ENCODE results near the gene INHBB.
"Not testable (repeated sequence)": the region's sequence is repeated elsewhere in the genome, so short reads cannot be mapped to it uniquely, and the experiment has no call there.

INHBB gene

GRCh38 chr2:120316528-120317179 lies 29.3 kb upstream of the INHBB start:
- DNase-seq: no peak

DNA sequence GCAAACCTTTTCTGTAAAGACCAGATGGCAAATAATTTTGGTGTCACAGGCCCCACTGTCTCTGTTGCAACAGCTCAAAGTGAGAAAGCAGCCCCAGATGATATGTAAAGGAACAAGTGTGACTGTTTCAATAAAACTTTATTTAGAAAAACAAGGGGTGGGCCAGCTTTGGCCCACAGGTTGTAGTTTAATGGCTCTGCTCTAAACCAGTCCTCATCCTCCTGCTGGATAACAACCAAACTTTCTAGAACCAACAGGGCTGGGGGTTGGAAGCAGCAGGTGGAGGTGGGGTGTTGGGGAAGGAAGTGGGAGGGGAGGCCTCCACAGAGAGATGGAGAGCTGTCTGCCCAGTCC lies 28.8 kb upstream of the INHBB start:
- peak; percentile 80 for DNase-seq

GRCh38 chr2:120317916-120318315 lies 28.0 kb upstream of the INHBB start:
- DNase-seq: no peak

DNA sequence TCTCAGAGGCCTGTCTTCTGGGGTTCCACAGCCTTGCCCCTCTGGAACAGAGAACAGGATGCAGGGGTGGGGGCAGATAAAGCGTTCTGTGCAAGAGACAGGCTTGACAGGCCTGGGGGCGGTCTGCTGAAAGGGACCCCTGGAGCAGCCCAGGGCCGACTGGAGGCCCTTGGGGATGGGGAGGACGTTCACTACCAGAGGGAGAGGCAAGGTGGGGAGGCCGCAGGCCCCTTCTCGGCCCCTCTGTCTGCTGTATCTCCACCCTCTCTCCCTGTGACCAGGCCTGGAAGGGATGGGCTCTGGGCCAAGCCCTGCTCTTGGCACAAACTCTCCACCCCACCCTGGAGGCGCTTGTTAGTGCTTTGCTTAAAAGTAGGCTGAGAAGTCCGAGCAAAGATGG lies 27.3 kb upstream of the INHBB start:
- no peak for DNase-seq

GRCh38 chr2:120319123-120319522 lies 26.8 kb upstream of the INHBB start:
- no peak for DNase-seq

DNA sequence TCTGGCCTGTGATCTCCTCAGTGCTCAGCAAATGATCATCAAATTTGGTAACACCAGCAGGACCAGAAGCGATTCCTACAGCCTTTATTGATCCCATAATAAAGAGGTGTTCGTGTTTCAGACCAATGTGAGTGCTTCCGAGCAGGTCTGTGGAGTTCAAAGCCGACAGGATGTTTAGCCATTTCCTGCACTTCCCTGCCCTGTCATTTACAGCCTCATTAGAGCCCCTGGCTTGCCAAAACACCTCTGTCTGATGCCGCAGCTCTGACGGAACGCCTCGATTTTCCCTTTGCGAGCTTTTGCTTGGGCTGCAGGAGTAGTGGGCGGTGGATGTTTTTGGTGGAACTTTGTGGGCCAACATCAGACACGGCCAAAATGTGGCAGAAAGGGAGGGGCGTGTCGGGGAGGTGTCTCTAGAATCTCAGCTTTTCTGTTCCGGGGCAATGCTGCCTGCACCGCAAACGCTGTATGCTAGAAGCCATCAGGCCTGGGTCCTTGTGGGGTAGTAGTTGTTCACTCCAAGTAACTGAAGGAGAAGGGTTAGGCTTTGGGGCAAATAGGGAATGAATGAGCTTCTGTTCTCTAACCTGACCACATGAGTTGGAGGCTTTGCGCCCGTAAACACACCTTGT lies 26.1 kb upstream of the INHBB start:
- no peak for DNase-seq

- no peak for DNase-seq
Measured at GRCh38 chr2:120320318-120320851, 25.6 kb upstream of the INHBB start.

GRCh38 chr2:120320887-120321556 lies 24.9 kb upstream of the INHBB start:
- not testable (repeated sequence) for DNase-seq

DNA sequence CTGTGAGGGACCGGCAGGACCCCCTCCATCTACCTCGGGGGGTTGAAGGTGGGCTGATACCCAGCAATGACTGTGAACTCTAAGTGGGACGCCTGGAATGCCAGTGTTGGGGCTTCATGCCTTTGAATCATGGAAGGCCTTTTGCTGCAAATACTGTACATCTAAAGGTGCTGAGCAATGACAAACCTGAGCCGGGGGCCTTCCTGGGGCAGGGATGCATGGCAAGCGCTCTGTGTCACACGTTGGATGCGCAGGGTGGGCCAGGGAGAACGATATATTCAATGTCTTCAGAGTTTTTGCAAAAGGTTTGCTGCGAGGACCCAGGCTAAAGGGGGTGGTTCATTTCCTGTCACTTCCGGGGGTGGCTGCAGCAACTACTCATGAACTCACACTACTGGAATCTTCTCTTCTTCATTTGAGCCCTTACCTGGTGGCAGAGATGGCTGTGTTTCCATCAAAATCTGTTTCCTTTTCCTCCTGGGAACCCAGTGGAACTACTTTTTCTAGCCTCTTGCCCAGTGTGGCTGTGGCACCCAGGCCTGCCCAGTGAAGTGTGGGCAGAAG lies 24.1 kb upstream of the INHBB start:
- no peak for DNase-seq

- DNase-seq: no peak
Measured at GRCh38 chr2:120322329-120322728, 23.6 kb upstream of the INHBB start.

DNA sequence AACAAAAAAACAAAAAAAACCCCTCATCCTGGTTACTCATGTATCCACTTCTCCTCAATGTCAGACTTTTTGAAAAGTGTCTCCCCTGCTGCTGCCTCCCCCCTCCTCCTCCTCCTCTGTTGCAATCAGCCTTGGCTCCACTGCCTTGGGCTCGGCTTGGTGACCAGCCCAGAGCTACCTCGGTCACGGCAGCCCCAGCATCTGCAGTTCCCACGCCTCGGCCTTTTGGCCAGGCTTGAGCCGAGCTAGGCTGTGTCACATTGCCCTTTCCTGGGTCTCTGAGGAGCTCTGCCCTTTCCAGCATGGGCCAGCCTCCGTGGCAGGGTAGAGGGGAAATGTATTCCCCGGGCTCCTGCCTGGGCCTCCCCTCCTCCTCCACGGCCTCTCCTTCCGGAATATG lies 22.7 kb upstream of the INHBB start:
- no peak for DNase-seq

DNA sequence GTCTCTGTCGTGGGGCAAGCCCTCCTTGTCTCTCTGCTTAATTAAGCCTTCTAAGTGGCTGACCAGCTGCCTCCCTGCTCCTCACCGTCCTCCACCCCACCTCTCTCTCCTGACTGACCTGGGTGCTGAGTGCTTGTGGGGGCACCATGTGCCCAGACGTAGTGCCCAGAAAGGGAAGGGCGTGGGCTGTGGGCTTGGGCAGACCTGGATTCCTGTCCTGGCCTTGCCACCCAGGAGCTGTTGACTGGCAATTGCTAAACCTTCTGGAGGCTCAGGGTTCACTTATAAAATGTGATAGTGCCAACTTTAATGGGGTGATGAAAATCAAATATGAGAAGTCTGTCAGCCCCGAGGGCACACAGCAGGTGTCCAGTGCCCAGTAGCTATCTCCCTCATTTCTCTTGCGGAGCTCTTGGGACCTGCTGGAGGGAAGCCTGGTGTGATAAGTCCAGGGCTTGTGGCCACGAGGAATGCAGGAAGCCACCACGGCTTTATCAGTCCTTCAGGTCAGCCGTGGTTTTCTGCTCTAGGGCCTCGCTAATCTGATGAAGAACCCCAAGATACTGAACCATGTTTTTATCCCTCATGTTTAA lies 22.0 kb upstream of the INHBB start:
- DNase-seq: no peak

GRCh38 chr2:120324933-120325332 lies 21.0 kb upstream of the INHBB start:
- DNase-seq: no peak

- DNase-seq: no peak
Measured at GRCh38 chr2:120326066-120326465, 19.9 kb upstream of the INHBB start.

DNA sequence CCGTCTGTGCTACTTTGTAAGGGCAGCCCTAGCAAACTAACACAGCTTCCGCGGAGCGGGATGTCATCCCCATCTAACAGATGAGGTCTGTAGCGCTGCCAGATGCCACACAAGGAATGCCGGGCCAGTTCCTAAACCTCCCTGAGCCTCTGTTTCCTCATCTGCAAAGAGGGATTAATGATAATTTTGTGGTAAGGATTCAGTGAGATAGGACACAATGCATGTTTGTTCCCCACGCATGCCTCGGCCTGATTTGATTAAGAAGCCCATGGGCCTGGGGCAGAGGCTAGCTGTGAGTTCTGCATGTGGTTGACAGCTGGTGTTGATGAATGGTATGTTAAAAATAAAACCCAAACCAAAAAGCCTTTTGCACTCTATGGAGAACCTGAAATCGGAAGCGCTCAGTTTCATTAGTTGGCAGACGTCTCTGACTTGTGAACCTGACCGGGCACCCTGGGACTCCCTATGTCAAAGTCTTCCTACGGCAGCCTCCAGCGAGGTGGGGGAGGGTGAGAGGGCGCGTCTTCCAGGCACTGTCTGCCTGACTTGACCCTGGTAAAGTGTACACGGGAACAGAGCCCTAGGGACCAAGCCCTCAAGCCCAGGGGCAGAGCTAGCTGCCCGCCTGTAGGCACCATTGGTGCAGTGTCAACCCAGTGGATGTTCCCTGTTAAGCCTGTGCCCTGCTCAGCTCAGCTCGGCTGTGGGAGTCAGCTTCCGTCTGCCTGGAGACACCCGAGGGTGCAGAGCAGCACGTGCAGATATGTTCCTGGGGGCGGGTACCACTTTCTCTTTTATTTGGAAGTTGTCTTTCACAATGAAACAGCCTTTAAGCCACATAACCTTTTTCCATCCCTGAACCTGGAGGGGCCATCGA lies 14.8 kb upstream of the INHBB start:
- peak; percentile 80 for DNase-seq

- DNase-seq: no peak
Measured at GRCh38 chr2:120331903-120332302, 14.0 kb upstream of the INHBB start.

DNA sequence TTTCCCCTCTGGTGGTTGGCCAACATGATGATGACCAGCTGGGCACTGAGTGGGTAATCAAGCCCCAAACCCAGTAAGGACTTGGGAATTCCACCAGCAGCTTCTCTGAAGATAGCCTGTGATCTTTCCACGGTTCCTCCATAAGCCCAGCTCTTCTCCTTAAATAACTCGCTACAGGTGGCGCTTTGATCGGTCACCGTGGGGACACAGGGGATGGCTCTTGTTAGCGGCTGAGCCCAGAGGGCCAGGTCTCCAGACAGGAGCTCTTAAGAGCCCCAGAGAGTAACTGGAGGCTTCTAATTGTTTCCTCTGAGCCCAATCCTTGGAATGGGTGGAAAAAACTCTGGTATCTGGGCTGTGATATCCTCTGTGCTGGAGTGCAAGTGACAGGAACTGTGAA lies 13.6 kb upstream of the INHBB start:
- DNase-seq: no peak

- DNase-seq: no peak
Measured at GRCh38 chr2:120334068-120334467, 11.9 kb upstream of the INHBB start.

- DNase-seq: no peak
Measured at GRCh38 chr2:120336749-120337148, 9.2 kb upstream of the INHBB start.

DNA sequence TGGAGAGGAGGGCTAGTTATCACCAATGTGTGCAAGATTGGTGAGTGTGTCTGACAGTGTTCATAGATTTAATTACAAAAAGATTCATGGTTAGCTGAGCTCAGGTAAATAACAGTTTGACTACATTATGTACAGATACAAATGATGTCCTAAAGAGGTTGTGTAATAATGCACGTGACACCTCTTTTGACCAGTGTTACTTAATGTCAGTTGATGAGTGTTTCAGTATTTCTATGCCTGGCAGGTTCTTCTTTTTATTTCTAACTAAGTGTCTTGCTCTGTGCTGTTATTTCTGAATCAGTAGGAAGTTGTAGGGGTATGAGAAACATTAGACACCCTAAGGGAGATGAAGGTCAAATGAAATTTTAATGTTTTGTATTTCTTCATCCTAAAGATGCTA lies 7.9 kb upstream of the INHBB start:
- no peak for DNase-seq

GRCh38 chr2:120341977-120342376 lies 4.0 kb upstream of the INHBB start:
- no peak for DNase-seq

DNA sequence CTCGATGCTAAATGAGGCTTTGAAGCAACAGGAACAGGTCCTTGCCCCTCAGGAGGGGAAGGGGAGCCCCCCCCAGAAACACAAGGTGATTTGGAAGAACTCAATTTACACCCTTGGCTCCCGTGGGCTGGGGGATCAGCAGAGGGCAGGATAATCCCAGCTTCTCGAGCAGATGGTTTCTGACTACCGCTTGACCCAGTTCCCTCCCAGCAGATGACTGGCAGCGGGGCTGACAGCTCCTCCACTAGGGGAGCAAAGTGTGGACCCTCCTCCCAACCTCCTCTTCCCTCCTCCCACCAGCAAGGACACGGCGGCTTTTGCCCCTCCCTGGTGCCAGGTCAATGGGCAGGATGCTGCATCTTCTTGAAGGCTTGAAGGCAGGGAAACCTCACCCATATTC lies 3.5 kb upstream of the INHBB start:
- DNase-seq: no peak

DNA sequence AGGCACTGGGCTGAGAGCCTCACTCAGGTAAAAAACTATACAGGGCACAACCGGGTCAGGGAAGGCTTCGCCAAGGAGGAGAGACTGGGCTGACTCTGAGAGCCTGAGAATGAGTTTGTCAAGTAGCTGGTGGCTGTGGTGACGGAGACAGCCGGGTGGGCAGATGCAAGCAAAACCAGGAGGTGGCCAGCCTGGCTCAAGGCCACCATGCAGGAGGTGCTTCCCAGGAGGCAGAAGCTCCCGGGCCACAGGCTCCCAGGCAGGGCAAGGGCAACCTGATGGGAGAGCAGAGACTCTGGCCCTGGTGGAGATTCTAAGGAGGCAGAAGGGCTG lies 2.9 kb upstream of the INHBB start:
- DNase-seq: no peak
